NCI-H128 (cell line): ENCODE results near the gene CSTF2T.

Source experiments
- DNase-seq: peaks from one replicate; lab custom pipeline; 2025; ENCODE audit not compliant: unreplicated experiment; lab: John Stamatoyannopoulos, UW

CSTF2T gene

DNA sequence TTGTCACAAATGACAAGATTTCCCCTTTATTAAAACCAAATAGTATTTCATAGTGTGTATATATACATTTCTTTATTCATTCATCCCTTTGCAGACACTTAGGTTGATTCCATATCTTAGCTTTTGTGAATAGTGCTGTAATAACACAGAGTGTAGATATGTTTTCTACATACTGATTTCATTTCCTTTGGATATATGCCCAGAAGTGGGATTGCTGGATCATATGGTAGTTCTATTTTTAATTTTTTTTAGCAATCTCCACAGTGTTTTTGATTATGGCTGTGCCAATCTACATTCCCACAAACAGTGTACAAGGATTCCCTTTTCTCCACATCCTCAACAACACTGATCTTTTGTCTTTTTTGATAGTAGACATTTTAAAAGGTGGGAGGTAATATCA lies 46.4 kb downstream of the CSTF2T start:
- DNase-seq: no peak

DNA sequence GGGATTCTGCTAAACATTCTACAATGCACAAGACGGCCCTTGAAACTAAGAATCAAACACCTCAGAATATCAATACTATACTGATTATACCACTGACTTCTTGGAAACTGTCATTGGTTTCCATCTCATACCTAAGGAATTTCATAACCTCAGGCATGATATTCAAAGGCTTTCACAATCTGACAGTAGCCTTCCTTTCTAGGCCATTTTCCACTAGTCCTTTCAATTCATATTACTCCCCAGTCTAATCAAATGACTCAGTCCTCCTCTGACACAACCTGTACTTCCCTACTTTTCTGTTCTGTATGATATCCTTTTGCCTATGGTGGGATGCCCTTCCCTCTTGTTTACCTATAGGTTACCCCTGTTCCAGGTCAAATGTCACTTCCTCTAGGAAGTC lies 48.3 kb downstream of the CSTF2T start:
- no peak for DNase-seq

DNA sequence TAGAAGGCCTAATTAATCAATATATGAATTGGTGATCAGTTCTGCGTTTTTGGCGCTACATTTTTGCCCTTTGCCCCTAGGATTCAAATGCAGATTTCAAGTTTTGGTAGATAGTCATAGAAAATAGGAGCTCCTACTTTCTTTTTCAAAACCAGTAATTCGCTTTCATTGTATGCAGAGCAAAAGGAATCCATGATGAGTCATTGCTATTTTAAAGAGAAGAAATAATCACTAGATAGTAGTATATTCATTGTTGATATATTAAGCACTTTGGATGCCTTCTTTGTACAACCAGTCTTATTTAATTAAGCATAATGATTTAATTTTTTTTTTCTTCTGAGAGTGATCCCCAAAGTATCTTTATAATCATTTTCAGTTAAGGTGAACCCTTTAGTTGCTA lies 50.3 kb downstream of the CSTF2T start:
- DNase-seq: no peak
